GM18873 (cell line): ENCODE measurements around the gene TMEM238L.
"Not testable (repeated sequence)": the region's sequence is repeated elsewhere in the genome, so short reads cannot be mapped to it uniquely, and the experiment has no call there.

Source experiments
- ATAC-seq: cut with Tn5 transposase; IDR thresholded peaks from one replicate; pipeline ENCODE4 v1.9.1; 2021; ENCODE audit warnings: mild to moderate bottlenecking, moderate library complexity, moderate number of reproducible peaks; ENCODE audit not compliant: unreplicated experiment, low FRiP score

The TMEM238L gene, protein sequence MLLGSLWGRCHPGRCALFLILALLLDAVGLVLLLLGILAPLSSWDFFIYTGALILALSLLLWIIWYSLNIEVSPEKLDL

DNA sequence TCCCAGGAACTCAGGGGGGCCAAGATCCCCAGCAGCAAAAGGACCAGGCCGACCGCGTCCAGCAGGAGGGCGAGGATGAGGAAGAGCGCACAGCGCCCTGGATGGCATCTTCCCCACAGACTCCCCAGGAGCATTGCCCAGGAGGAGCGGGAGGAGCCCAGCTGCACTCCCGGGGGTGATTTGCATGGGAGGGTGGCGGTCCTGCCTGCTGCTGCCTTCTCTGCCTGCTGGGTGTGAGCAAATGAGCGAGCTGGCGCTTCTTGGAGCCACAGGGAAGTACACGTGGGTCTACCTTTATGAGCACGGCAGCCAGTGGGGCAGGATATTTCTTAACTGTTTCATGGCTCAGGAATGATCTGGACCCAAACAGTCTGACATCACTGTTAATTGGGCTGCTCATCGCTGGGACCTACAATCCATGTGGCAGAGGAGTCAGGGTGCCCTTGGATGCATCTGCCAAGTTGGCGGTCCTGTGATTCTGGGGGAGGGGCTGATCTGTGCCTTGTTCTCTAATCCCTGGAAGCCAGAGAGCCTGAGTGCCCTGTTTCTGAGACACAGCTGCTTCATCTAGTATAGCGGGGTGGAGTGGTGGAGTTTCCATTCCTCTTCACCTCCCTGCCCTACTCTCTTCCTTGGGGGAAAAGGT is at the start of gene TMEM238L:
Gene TMEM238L, minus strand, starts transcription at position 270 of the 646 bp plus-strand sequence. Its CDS starts 136 bp downstream, at position 134.
- no peak for ATAC-seq

- not testable (repeated sequence) for ATAC-seq
These were observed 42.7 kb upstream of the TMEM238L start for GRCh38 chr17:10846636-10847035.

DNA sequence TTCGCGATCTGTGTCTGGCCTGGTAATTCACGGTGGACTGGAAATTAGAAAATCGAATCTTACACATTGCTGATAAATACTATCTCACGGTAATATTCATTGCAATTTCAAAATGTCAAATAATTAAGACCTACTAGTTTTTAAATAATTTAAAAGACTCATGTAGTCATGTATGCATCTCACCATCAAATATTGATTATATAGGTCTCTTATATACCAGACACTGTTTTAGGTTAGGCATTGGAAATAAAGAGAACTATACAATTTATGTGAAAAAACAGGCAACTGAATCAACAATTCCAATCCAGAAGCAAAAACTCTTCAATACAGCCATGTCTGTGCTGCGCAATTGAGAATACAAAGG is 41.5 kb upstream of the TMEM238L start:
- ATAC-seq = no peak

DNA sequence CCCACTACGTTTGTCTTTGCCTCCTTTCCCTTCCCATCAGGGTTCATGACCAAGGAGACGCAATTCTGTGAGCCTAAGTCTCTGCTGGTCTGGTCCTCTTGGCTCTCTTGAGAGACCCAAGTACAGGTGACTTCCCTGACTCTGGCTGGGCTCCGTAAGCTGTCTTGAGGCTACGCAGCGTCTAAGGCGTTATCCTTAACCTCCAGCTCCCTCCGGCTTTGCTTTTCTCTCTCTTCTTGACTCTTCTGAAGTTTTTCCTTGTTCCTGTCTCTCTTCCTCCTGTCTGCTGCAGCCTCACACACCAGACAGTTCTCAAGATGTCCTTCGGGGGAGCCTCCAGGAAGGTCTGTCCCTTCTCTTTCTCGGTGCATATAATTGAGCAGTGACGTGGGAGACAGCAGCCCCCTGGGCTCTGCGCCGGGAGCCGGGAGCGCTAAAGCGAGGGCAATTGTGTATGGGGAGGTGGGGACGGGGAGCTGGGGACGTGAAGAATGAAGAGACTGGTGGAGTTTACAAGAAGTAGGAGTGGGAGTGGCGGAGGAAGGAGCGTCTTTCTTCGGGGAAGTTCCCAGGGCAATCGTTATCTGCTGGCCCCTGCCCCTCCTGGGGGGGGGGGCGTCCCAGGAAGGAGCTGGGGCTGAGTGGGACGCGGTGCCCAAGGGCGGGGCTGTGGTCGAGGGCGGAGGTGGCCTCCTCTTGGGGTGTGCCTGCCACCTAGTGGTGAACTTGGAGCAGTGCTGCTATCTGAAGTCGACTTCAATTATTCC is 40.9 kb upstream of the TMEM238L start:
- no peak for ATAC-seq

GRCh38 chr17:10843811-10844210 is 39.9 kb upstream of the TMEM238L start:
- ATAC-seq = no peak

DNA sequence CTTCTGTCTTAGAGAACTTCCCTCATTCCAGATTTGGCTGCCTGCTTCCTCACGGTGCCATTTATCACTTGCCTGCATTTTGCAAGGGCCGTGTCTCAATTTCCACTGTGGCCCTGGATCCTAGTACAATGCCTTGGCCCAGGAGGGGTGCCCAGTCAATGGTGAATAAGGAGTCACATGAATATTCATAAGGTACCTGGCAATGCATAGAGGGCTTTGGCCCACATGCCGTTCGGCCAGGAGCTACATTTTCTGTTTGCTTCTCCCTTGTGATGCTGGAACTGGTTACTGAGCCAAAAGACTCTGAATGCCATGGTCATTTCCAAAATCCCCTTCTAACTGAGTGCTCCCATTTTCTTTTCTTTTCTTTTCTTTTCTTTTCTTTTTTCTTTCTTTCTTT is 38.8 kb upstream of the TMEM238L start:
- no peak for ATAC-seq

DNA sequence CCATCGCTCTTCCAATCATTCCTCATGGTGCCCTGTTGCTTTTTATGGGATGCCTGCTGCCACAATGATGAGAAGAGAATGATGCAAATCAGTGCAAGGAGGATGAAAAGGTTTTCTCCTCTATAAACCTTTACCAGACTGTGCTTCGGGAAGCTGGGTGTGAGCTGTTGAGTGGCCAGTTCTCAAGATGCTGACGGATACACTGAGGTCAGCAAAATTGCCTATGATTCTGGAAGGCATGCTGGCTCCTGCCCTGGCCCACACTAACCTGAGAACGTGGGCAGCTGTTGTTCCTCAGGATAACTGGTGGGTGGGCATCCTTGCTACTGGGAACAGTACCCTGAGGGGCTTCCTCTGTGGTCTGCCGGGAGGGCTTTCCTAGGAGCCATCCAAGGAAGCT is 34.8 kb upstream of the TMEM238L start:
- ATAC-seq = no peak

- no peak for ATAC-seq
These were observed 34.0 kb upstream of the TMEM238L start, which contains the start of gene PIRT for GRCh38 chr17:10837921-10838320. Gene PIRT (minus strand): TSS chr17:10838087. CDS start chr17:10825645, 12,442 bp downstream.

DNA sequence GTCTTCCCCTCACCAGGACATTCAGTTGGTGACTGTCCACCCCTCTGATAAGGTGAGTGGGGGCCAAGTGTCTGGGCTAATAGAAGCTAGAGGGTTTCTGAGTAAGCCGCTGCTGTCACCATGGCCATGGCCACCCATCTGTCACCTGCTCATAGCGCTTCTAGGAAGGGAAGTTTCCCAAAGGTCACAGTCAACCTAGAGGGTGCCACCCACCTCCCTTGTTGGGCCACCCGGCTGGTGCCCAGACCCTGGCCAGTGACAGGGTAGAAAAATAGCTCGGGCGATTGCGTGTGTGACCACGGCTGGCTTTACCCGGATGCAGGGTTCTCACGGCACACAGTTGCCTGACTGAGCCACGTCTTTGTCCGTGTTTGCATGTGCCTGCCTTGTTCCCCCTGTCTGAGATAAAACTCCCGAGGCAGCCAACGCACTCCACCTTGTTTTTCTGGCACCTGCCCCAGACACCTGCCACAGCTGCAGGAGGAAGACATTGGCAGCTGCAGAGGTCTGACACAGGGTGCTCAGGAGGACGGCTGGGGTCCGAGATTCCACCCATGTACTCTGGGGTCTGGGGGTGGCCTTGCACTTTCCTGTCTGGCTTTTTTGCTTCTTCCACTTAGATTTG is 33.2 kb upstream of the TMEM238L start:
- no peak for ATAC-seq

DNA sequence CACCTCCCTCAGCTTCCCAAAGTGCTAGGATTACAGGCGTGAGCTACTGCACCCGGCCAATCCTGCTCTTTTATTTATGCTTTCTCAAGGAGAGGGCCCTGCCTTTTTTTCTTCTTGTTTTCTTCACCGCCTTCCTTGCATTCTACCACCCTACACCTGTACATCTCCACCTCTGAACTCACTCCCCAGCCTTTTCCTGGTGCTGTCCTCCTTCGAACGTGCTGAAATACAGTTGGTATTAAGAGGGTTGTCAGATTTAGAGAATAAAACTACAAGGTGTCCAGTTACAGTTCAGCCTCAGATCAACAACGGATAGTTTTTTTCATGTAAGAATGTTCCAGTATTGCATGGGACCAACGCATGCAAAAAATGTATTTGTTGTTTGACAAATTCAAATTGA is 32.2 kb upstream of the TMEM238L start:
- no peak for ATAC-seq

DNA sequence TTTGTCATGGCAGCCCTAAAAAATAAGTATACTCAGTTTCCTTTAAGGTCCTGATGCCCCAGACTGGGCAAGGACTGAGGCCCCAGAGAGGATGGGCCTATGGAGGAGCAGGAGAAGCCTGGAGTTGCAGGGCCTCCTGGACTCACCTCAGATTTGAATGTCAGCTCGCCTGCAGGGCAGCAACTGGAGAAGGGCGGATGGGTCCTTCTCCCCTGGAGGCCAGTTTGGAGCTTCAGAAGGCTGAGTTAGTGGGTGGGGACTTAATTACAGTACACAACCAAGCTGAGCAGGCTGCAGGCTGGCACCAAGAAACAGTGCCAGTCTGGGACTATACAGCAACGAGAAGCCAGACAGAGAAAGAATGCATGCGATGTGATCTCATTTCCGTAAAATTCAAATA is 27.8 kb upstream of the TMEM238L start:
- ATAC-seq = no peak

- ATAC-seq = no peak
These were observed 24.1 kb upstream of the TMEM238L start for GRCh38 chr17:10827898-10828552.

GRCh38 chr17:10824874-10825273 is 21.0 kb upstream of the TMEM238L start:
- no peak for ATAC-seq

- ATAC-seq = no peak
These were observed 17.9 kb upstream of the TMEM238L start for GRCh38 chr17:10821770-10822169.

DNA sequence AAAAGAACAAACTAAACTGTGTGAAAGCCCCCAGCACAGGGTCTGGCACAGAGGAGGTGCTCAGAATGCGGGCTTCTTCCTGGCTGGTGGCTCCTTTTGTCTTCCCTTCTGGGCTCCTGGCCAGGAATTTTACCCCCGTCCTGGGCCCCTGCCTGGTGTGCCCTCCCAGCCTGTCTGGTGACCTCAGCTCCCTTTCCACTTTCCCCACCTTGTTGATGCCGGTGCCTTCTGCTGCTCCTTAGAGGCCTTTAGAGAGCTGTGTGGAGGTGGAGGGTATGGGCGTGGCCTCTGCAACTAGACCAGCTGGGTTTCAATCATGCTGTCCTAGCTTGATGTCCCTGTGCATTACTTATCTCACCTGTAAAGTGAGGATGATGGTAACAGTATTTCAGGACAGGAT is 17.2 kb upstream of the TMEM238L start:
- ATAC-seq = no peak

GRCh38 chr17:10815319-10815718 is 11.4 kb upstream of the TMEM238L start:
- ATAC-seq = no peak

DNA sequence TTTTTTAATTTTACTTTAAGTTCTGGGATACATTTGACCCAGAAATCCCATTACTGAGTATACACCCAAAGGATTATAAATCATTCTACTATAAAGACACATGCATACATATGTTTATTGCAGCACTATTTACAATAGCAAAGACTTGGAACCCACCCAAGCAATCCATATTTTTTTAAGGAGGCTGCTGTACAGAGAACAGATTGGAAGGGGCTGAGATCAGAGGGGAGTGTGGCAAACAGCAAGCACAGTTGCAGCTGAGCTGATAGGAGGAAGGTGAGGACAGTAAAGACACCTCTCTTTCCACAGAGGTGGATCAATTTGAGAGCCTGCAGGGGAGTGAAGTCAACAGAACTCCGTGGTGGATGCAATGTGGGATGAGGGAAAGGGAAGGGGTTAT is 10.2 kb upstream of the TMEM238L start:
- no peak for ATAC-seq

- ATAC-seq = no peak
These were observed 8.8 kb upstream of the TMEM238L start for GRCh38 chr17:10812674-10813073.

DNA sequence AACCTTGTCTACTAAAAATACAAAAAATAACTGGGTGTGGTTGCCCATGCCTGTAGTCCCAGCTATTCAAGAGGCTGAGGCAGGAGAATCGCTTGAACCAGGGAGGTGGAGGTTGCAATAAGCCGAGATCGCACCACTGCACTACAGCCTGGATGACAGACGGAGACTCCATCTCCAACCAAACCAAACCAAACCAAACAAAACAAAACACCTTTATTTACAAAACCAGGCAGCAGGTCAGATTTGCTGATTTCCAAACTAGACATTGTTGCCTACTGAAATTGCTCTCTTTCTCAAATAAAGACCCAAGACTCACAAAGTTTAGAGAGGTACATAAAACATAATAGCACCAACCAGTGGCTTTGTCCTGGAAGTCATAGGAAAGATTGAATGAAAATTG is 5.7 kb upstream of the TMEM238L start:
- no peak for ATAC-seq

DNA sequence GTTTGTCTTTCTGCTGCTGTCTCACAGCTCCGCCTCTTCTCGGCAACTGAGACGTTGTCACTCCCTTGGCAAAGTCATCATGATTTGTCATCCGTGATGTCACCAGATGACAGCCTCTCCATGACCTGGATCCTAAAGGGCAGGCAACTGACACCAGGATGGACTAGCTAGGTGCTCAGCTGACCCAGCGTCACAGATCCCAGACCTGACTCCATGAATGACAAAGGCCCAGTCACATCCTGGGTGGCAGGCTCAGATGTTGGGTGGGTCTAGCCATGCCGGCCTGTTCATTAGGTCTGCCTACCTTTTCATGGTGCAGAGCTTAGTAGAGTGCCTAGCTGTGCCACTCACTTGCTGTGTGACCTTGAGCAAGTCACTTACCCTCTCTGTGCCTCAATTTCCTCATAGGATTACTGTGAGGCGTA is 3.8 kb upstream of the TMEM238L start:
- ATAC-seq = no peak
